H9 (cell line): ENCODE data around the gene CEP128. TPM values are rescaled to one million over a fixed set of nuclear protein-coding genes. Genes with fewer than 3 reads are reported as not detected.
A peak's percentile ranks its signal among the peaks of the same experiment; 100 is the strongest.

Source experiments
- DNase-seq: peaks from one replicate; pipeline ENCODE4 v3.0.0-alpha.2; 2017
- H2AFZ ChIP-seq: one replicate; pipeline ENCODE4 v1.6.1; 2013; ENCODE audit warnings: mild to moderate bottlenecking, low read length, control low read depth, moderate library complexity
- H2AK5ac ChIP-seq: 2 replicates; pipeline ENCODE4 v1.6.1; 2013; ENCODE audit warnings: low read length, control low read depth, mixed read lengths; ENCODE audit not compliant: insufficient read length
- H2BK120ac ChIP-seq: one replicate; pipeline ENCODE4 v1.6.1; 2013; ENCODE audit warnings: low read depth, mild to moderate bottlenecking, low read length, control low read depth, inconsistent platforms; ENCODE audit not compliant: poor library complexity, severe bottlenecking
- H2BK12ac ChIP-seq: 2 replicates; pipeline ENCODE4 v1.6.1; 2013; ENCODE audit warnings: low read length, control low read depth, mixed read lengths, low read depth; ENCODE audit not compliant: insufficient read length
- H2BK15ac ChIP-seq: 2 replicates; pipeline ENCODE4 v1.6.1; 2013; ENCODE audit warnings: low read depth, low read length, control low read depth
- H2BK20ac ChIP-seq: one replicate; pipeline ENCODE4 v1.6.1; 2013; ENCODE audit warnings: low read depth, mild to moderate bottlenecking, low read length, control low read depth, inconsistent platforms; ENCODE audit not compliant: poor library complexity, severe bottlenecking
- H2BK5ac ChIP-seq: 2 replicates; pipeline ENCODE4 v1.6.1; 2013; ENCODE audit warnings: low read length, control low read depth, mixed read lengths; ENCODE audit not compliant: insufficient read length
- H3K14ac ChIP-seq: 2 replicates; pipeline ENCODE4 v1.6.1; 2013; ENCODE audit warnings: low read length, control low read depth; ENCODE audit not compliant: insufficient read depth
- H3K18ac ChIP-seq: 2 replicates; pipeline ENCODE4 v1.6.1; 2013; ENCODE audit warnings: low read depth, mild to moderate bottlenecking, mixed read lengths, low read length, control low read depth; ENCODE audit not compliant: insufficient read length
- H3K23ac ChIP-seq: 2 replicates; pipeline ENCODE4 v1.6.1; 2013; ENCODE audit warnings: low read length, control low read depth, mixed read lengths, low read depth; ENCODE audit not compliant: insufficient read length
- H3K23me2 ChIP-seq: 2 replicates; pipeline ENCODE4 v1.6.1; 2013; ENCODE audit warnings: low read depth, mild to moderate bottlenecking, mixed read lengths, low read length, control low read depth; ENCODE audit not compliant: insufficient read length, poor library complexity, severe bottlenecking
- H3K27ac ChIP-seq: 2 replicates; pipeline ENCODE4 v1.5.1; 2013; ENCODE audit warnings: low read length, control low read depth, mixed read lengths, low read depth; ENCODE audit not compliant: insufficient read length
- H3K27me3 ChIP-seq: 2 replicates; pipeline ENCODE4 v1.6.1; 2013; ENCODE audit warnings: low read length, control low read depth, inconsistent platforms; ENCODE audit not compliant: insufficient read depth
- H3K4ac ChIP-seq: 2 replicates; pipeline ENCODE4 v1.6.1; 2013; ENCODE audit warnings: low read depth, mild to moderate bottlenecking, control low read depth, inconsistent platforms, low read length, moderate library complexity
- H3K4me1 ChIP-seq: 2 replicates; pipeline ENCODE4 v1.6.1; 2013; ENCODE audit warnings: low read length, control low read depth, inconsistent platforms; ENCODE audit not compliant: insufficient read depth
- H3K4me2 ChIP-seq: 2 replicates; pipeline ENCODE4 v1.6.1; 2013; ENCODE audit warnings: low read length, control low read depth, mixed read lengths; ENCODE audit not compliant: insufficient read length, insufficient read depth
- H3K56ac ChIP-seq: 2 replicates; pipeline ENCODE4 v1.6.1; 2013; ENCODE audit warnings: low read depth, mild to moderate bottlenecking, mixed read lengths, low read length, control low read depth; ENCODE audit not compliant: insufficient read length
- H3K79me1 ChIP-seq: 2 replicates; pipeline ENCODE4 v1.6.1; 2013; ENCODE audit warnings: low read depth, mild to moderate bottlenecking, moderate library complexity, low read length, control low read depth, inconsistent platforms; ENCODE audit not compliant: insufficient read depth, poor library complexity, severe bottlenecking
- H3K79me2 ChIP-seq: 2 replicates; pipeline ENCODE4 v1.6.1; 2013; ENCODE audit warnings: low read length, control low read depth, inconsistent platforms; ENCODE audit not compliant: insufficient read depth
- H3K9ac ChIP-seq: 2 replicates; pipeline ENCODE4 v1.6.1; 2013; ENCODE audit warnings: low read length, control low read depth, mixed read lengths; ENCODE audit not compliant: insufficient read length; ENCODE audit errors: extremely low read depth
- H3K9me3 ChIP-seq: one replicate; pipeline ENCODE4 v1.6.1; 2013; ENCODE audit warnings: low read depth, low read length, inconsistent platforms; ENCODE audit not compliant: control insufficient read depth
- H3T11ph ChIP-seq: one replicate; pipeline ENCODE4 v1.6.1; 2013; ENCODE audit warnings: mild to moderate bottlenecking, low read length, control low read depth, inconsistent platforms
- H4K20me1 ChIP-seq: one replicate; pipeline ENCODE4 v1.6.1; 2013; ENCODE audit not compliant: control insufficient read depth, insufficient read length, insufficient read depth
- H4K5ac ChIP-seq: 2 replicates; pipeline ENCODE4 v1.6.1; 2013; ENCODE audit warnings: low read depth, mild to moderate bottlenecking, mixed read lengths, low read length, control low read depth; ENCODE audit not compliant: insufficient read length
- H4K8ac ChIP-seq: replicated peaks from 2 replicates; pipeline ENCODE4 v1.6.1; 2013; ENCODE audit warnings: low read length, control low read depth, mixed read lengths, low read depth; ENCODE audit not compliant: insufficient read length
- H4K91ac ChIP-seq: 2 replicates; pipeline ENCODE4 v1.6.1; 2013; ENCODE audit warnings: low read depth, mild to moderate bottlenecking, moderate library complexity, mixed read lengths, low read length, control low read depth; ENCODE audit not compliant: insufficient read length
- H3K27ac Mint-ChIP-seq, 3 experiments: 2 replicates in 2 of 3; 3 replicates in 1 of 3; pipeline ENCODE4 v1.8.0; 2020 to 2021; ENCODE audit warnings: mixed read lengths in 3 of 3, mild to moderate bottlenecking in 1 of 3, moderate library complexity in 1 of 3
- H3K27me3 Mint-ChIP-seq: 2 replicates; pipeline ENCODE4 v1.8.0; 2021; ENCODE audit warnings: low read depth, mild to moderate bottlenecking, moderate library complexity, mixed read lengths
- H3K36me3 Mint-ChIP-seq, 3 experiments: 2 replicates in 2 of 3; 3 replicates in 1 of 3; pipeline ENCODE4 v1.8.0; 2020 to 2021; ENCODE audit warnings: low read depth in 3 of 3, mixed read lengths in 3 of 3; ENCODE audit not compliant: insufficient read depth in 1 of 3
- H3K4me1 Mint-ChIP-seq, 2 experiments: 2 replicates each; pipeline ENCODE4 v1.8.0; 2020; ENCODE audit warnings: mixed read lengths in 2 of 2
- H3K4me3 Mint-ChIP-seq, 2 experiments: 2 replicates in 1 of 2; 3 replicates in 1 of 2; pipeline ENCODE4 v1.8.0; 2020 to 2021; ENCODE audit warnings: mild to moderate bottlenecking in 2 of 2, mixed read lengths in 2 of 2, moderate library complexity in 1 of 2
- H3K9me3 Mint-ChIP-seq, 2 experiments: 2 replicates in 1 of 2; 3 replicates in 1 of 2; pipeline ENCODE4 v1.8.0; 2020; ENCODE audit warnings: mild to moderate bottlenecking in 2 of 2, mixed read lengths in 2 of 2, moderate library complexity in 1 of 2
- CTCF ChIP-seq: fragments of 200-600 bp; sonication (generic); conservative IDR thresholded peaks from 3 replicates; pipeline ENCODE4 v1.8.0; 2021; ENCODE audit warnings: antibody characterized with exemption, mild to moderate bottlenecking
- WGBS: extraction: QIAGEN DNeasy Blood & Tissue Kit; methylation state at CpG from one replicate; pipeline ENCODE4 v1.1.7; 2013; ENCODE audit warnings: missing lambda C conversion rate, low lambda C conversion rate, mixed read lengths; ENCODE audit not compliant: insufficient read length; ENCODE audit errors: extremely low coverage; 5-methylcytosine and 5-hydroxymethylcytosine counted together
- total RNA-seq: library from RNA; stranded (reverse); gene quantifications from 2 replicates; pipeline ENCODE4 v1.2.1, GENCODE V29; 2021

Gene CEP128
- total RNA-seq, 1 experiment from 2014 or later, result 16.3 TPM

- H3K23ac ChIP-seq, result no peak overlapping the region
- H2BK120ac ChIP-seq, result no peak overlapping the region
- H2BK5ac ChIP-seq, result no peak overlapping the region
- H3K4me1 ChIP-seq, result peaks cover 3% of the 10 kb centered on the region; the same call in 1 of the 2 replicates
- no peak overlapping the region for H3K27ac ChIP-seq
- no peaks in the 10 kb centered on the region for H3K9me3 ChIP-seq
- H2AK5ac ChIP-seq, result no peak overlapping the region
- H3K79me2 ChIP-seq, result no peaks in the 10 kb centered on the region
- no peak overlapping the region for H3K18ac ChIP-seq
- no peak overlapping the region for H2BK15ac ChIP-seq
- H2BK12ac ChIP-seq, result no peak overlapping the region
- no peak overlapping the region for H3K14ac ChIP-seq
- H3K4me1 Mint-ChIP-seq, result peaks cover 36 to 39% of the 10 kb centered on the region in 2 experiments
- no peaks in the 10 kb centered on the region for H3K23me2 ChIP-seq
- H4K5ac ChIP-seq, result no peak overlapping the region
- H2BK20ac ChIP-seq, result no peak overlapping the region
- H3K9ac ChIP-seq, result no peak overlapping the region
- no peaks in the 10 kb centered on the region; the same call in 1 of the 2 replicates for H3K27me3 ChIP-seq
- no peak for TF ChIP-seq CTCF
- no CpG with 5 or more reads among the region's 15 CpGs for WGBS
- no peak overlapping the region for H3T11ph ChIP-seq
- H3K4me3 Mint-ChIP-seq, result no peak overlapping the region; a peak in 1 of 5 replicates
- H3K27ac Mint-ChIP-seq, result no peak overlapping the region; a peak in 2 of 7 replicates
- no peak overlapping the region for H4K8ac ChIP-seq
- H3K36me3 Mint-ChIP-seq, result peaks cover 0 to 4% (median 0%) of the 10 kb centered on the region in 3 experiments; a peak in 3 of 7 replicates
- H3K4ac ChIP-seq, result no peak overlapping the region
- no peak overlapping the region for H2AFZ ChIP-seq
- H3K56ac ChIP-seq, result no peak overlapping the region
- H3K4me2 ChIP-seq, result no peak overlapping the region
- H4K20me1 ChIP-seq, result no peaks in the 10 kb centered on the region
- DNase-seq, result peak; percentile 58
- no peak overlapping the region for H4K91ac ChIP-seq
- no peaks in the 10 kb centered on the region for H3K79me1 ChIP-seq
- H3K9me3 Mint-ChIP-seq, result peaks cover 4 to 5% of the 10 kb centered on the region in 2 experiments; a peak in 2 of 5 replicates
- peaks cover 39% of the 10 kb centered on the region for H3K27me3 Mint-ChIP-seq
Measured at GRCh38 chr14:80464531-80465149, 476.9 kb downstream of the CEP128 start.
